ENCODE data around the gene DCTN2.
"Not testable (repeated sequence)": the region's sequence is repeated elsewhere in the genome, so short reads cannot be mapped to it uniquely, and the experiment has no call there.

The DCTN2 gene

DNA sequence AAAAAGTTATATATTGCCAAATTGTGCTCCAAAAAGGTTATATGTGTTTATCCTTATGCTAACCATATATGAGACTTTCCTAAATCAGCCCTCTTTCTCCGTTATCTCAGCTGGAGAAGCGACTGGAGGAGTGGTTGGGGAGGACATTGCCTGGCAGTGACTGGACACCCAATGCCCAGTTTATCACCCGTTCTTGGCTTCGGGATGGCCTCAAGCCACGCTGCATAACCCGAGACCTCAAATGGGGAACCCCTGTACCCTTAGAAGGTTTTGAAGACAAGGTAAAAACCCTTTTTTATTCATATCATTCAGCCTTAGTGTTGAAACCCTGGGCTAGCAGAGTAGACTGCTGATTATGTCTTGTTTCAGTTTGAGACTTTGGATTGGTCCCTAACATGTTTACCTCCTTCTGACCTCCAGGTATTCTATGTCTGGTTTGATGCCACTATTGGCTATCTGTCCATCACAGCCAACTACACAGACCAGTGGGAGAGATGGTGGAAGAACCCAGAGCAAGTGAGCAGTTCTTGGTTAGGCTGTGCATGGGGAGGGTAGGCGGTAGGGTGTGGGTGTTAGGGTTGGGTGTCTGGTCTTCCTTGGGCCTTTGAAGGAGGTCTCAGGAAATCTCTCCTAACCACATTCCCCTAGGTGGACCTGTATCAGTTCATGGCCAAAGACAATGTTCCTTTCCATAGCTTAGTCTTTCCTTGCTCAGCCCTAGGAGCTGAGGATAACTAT lies 35.2 kb downstream of the DCTN2 start:
- no peak overlapping the region for H3K9ac ChIP-seq
- peaks cover 91% of the 10 kb centered on the region for H3K36me3 ChIP-seq
- no peaks in the 10 kb centered on the region for H3K27me3 ChIP-seq
- H3K4me3 ChIP-seq, result no peak overlapping the region
- H3K27ac ChIP-seq, result no peak overlapping the region
- H3K4me1 ChIP-seq, result 0 out of 2 replicates have a peak, but pooled peaks cover 8% of the 10 kb centered on the region
- no peak overlapping the region for H3K4me2 ChIP-seq
- TF ChIP-seq Cebpa-rat (IDR thresholded peaks at IDR 0.05), result no peak
- H4K20me1 ChIP-seq, result peaks cover 65% of the 10 kb centered on the region
- no peaks in the 10 kb centered on the region for H3K9me3 ChIP-seq

DNA sequence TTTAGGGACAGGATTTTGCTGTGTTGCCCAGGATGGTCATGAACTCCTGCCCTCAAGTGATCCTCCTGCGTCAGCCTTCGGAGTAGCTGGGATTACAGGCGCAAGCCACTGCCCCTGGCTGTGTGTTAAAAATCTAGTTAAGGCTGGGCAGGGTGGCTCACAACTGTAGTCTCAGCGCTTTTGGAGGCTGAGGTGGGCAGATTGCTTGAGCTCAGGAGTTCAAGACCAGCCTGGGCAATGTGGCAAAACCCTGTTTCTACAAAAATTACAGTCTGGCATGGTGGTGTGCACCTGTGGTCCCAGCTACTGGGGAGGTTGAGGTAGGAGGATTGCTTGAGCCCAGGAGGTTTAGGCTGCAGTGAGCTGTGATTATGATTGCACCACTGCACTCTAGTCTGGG lies 35.8 kb downstream of the DCTN2 start:
- TF ChIP-seq Cebpa-rat (IDR thresholded peaks at IDR 0.05), result no peak
- Histone ChIP-seq H4K20me1 (peaks cover 61% of the 10 kb centered on the region), H3K27me3 (no peaks in the 10 kb centered on the region), H3K4me1 (0 out of 2 replicates have a peak, but pooled peaks cover 8% of the 10 kb centered on the region), H3K36me3 (peaks cover 91% of the 10 kb centered on the region), H3K9ac (no peak overlapping the region), H3K27ac (no peak overlapping the region), H3K4me2 (no peak overlapping the region), H3K4me3 (no peak overlapping the region), H3K9me3 (no peaks in the 10 kb centered on the region)

- H3K4me2 ChIP-seq, H3K4me3 ChIP-seq, H3K27me3 ChIP-seq, H3K9ac ChIP-seq, H3K27ac ChIP-seq, H3K4me1 ChIP-seq, H3K9me3 ChIP-seq: not testable (repeated sequence)
- Histone ChIP-seq H3K36me3 (peaks cover 91% of the 10 kb centered on the region), H4K20me1 (peaks cover 53% of the 10 kb centered on the region; the same call in 1 of the 2 replicates)
These were observed 39.2 kb downstream of the DCTN2 start for GRCh38 chr12:57507796-57508195.

DNA sequence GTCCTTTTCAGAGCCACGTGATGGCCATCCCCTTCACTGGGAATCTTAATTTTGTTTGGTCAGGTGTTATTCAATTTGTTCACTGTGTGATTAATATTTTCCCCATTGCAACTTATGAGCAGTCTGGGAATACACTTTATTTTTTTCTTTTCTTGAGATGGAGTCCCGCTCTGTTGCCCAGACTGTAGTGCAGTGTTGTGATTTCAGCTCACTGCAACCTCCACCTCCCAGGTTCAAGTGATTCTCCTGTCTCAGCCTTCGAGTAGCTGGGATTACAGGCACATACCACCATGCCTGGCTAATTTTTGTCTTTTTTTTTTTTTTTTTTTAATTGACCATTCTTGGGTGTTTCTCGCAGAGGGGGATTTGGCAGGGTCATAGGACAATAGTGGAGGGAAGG lies 40.5 kb downstream of the DCTN2 start:
- not testable (repeated sequence) for H3K9ac ChIP-seq, H3K27ac ChIP-seq

DNA sequence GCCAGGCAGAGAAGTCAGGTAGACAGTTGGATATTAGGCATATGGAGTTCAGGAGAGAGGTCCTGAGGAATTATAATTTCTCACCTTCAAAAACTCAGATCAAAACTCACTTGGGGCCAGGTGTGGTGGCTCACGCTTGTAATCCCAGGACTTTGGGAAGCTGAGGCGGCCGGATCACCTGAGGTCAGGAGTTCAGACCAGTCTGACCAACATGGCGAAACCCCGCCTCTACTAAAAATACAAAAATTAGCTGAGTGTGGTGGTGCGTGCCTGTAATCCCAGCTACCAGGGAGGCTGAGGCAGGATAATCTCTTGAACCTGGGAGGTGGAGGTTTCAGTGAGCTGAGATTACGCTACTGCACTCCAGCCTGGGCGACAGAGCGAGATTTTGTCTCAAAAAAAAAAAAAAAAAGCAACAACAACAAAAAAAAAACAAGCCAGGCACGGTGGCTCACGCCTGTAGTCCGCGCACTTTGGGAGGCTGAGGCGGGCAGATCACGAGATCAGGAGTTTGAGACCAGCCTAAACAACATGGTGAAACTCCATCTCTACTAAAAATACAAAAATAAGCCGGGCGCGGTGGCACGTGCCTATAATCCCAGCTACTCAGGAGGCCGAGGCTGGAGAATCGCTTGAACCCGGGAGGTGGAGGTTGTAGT lies 44.6 kb downstream of the DCTN2 start:
- not testable (repeated sequence) for H3K27ac ChIP-seq
- peaks cover 91% of the 10 kb centered on the region for H3K36me3 ChIP-seq
- peaks cover 37% of the 10 kb centered on the region; the same call in 1 of the 2 replicates for H4K20me1 ChIP-seq

More for the DNA sequence above, 40.5 kb downstream of the DCTN2 start:
- not testable (repeated sequence) for H3K4me1 ChIP-seq, H3K4me3 ChIP-seq, H3K4me2 ChIP-seq, H3K9me3 ChIP-seq, H3K27me3 ChIP-seq
- Histone ChIP-seq H4K20me1 (peaks cover 42% of the 10 kb centered on the region; the same call in 1 of the 2 replicates), H3K36me3 (peaks cover 91% of the 10 kb centered on the region)

DNA sequence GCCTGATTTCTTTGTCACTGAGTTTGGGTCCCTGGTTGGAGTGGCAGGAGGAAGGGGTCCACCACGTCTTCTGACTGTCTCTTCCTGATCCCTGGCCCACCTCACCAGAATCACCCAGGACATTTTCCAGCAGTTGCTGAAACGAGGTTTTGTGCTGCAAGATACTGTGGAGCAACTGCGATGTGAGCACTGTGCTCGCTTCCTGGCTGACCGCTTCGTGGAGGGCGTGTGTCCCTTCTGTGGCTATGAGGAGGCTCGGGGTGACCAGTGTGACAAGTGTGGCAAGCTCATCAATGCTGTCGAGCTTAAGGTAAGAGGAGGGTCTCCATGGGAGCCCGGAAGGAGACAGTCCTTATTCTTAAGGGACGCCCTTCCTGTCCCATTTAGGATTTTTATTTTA lies 46.8 kb downstream of the DCTN2 start:
- no peaks in the 10 kb centered on the region for H3K9me3 ChIP-seq
- H3K27ac ChIP-seq, result no peak overlapping the region
- no peak overlapping the region for H3K9ac ChIP-seq
- H3K4me3 ChIP-seq, result no peak overlapping the region
- H4K20me1 ChIP-seq, result peaks cover 31% of the 10 kb centered on the region; the same call in 1 of the 2 replicates
- H3K36me3 ChIP-seq, result peaks cover 99% of the 10 kb centered on the region
- H3K27me3 ChIP-seq, result no peaks in the 10 kb centered on the region
- no peak overlapping the region for H3K4me2 ChIP-seq
- H3K4me1 ChIP-seq, result no peaks in the 10 kb centered on the region
- no peak for TF ChIP-seq Cebpa-rat (IDR thresholded peaks at IDR 0.05)

More for the DNA sequence above, 44.6 kb downstream of the DCTN2 start:
- not testable (repeated sequence) for H3K9ac ChIP-seq, H3K27me3 ChIP-seq, H3K4me1 ChIP-seq, H3K9me3 ChIP-seq, H3K4me2 ChIP-seq, H3K4me3 ChIP-seq

GRCh38 chr12:57498571-57498970 lies 48.4 kb downstream of the DCTN2 start:
- no peak overlapping the region for H3K4me3 ChIP-seq
- H3K4me2 ChIP-seq, result no peak overlapping the region
- TF ChIP-seq Cebpa-rat (IDR thresholded peaks at IDR 0.05), result no peak
- H3K9ac ChIP-seq, result no peak overlapping the region
- peaks cover 23% of the 10 kb centered on the region; the same call in 1 of the 2 replicates for H4K20me1 ChIP-seq
- no peak overlapping the region for H3K27ac ChIP-seq
- no peaks in the 10 kb centered on the region for H3K27me3 ChIP-seq
- H3K4me1 ChIP-seq, result no peaks in the 10 kb centered on the region
- peaks cover 92% of the 10 kb centered on the region for H3K36me3 ChIP-seq
- H3K9me3 ChIP-seq, result no peaks in the 10 kb centered on the region

DNA sequence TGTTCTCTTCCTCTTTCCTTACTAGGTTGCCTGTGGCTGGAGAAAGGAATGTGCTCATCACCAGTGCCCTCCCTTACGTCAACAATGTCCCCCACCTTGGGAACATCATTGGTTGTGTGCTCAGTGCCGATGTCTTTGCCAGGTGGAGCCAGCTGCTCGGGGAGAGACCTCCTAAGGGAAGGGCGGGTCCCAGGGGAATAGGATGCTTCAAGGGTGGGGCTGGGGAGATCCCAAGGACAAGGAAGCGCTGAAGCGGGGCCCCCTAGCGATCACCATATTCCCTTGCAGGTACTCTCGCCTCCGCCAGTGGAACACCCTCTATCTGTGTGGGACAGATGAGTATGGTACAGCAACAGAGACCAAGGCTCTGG lies 48.9 kb downstream of the DCTN2 start:
- Histone ChIP-seq H3K36me3 (peaks cover 88% of the 10 kb centered on the region), H3K9me3 (no peaks in the 10 kb centered on the region), H3K4me3 (no peak overlapping the region), H3K9ac (no peak overlapping the region), H4K20me1 (peaks cover 19% of the 10 kb centered on the region; the same call in 1 of the 2 replicates), H3K27ac (no peak overlapping the region), H3K4me2 (no peak overlapping the region), H3K4me1 (no peaks in the 10 kb centered on the region), H3K27me3 (no peaks in the 10 kb centered on the region)
- TF ChIP-seq Cebpa-rat (IDR thresholded peaks at IDR 0.05), result no peak

DNA sequence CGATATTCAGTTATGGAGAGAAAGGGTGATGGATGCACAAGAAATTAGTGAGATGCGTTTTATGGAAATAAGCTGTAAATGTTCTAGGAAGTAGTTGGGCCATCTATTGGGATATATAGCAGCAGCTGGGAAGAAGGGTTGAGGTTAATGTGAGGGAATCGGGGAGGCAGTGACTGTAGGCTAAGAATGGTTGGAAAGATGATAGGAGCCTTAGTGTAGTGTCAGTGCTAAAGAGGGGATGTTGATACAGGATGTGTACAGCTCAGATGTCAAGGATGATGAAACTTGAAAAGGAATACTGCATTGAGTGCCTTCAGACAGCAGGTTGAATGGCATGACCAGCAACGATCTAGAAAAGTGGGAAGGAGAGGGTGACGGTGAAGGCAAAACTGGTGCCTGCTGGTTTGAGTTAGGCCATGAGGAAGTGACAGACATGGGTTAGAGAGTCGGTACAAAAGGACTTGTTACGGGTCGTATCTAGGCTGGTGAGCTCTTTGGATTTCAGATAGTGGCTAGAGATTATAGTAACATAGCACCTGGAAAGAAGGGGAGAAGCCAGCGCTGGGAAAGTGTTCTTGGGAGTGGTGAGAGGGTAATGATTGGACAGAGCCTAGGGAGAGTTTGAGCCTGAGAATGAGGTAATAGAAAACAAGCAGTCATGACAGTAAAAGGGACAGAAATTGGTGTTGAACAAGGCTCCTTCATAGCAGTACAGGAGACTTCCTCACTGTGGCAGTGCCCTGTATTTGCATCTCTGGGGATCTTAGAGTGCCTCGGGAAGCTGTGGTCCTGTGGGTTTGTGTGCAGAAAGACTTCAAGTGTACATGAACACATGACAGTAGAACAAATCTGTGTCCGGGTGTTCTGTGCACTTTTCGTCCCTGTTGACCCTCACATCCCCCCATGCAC lies 49.5 kb downstream of the DCTN2 start:
- Histone ChIP-seq H3K4me2 (no peak overlapping the region), H3K9me3 (peaks cover 5% of the 10 kb centered on the region; the same call in 1 of the 2 replicates), H4K20me1 (peaks cover 19% of the 10 kb centered on the region; the same call in 1 of the 2 replicates), H3K4me3 (no peak overlapping the region), H3K27ac (no peak overlapping the region), H3K4me1 (no peaks in the 10 kb centered on the region), H3K36me3 (peaks cover 87% of the 10 kb centered on the region), H3K9ac (no peak overlapping the region), H3K27me3 (no peaks in the 10 kb centered on the region)
- no peak for TF ChIP-seq Cebpa-rat (IDR thresholded peaks at IDR 0.05)
